Measurements from ENCODE around the gene ABCA6.
"Not testable (repeated sequence)": the region's sequence is repeated elsewhere in the genome, so short reads cannot be mapped to it uniquely, and the experiment has no call there.

The ABCA6 gene, protein sequence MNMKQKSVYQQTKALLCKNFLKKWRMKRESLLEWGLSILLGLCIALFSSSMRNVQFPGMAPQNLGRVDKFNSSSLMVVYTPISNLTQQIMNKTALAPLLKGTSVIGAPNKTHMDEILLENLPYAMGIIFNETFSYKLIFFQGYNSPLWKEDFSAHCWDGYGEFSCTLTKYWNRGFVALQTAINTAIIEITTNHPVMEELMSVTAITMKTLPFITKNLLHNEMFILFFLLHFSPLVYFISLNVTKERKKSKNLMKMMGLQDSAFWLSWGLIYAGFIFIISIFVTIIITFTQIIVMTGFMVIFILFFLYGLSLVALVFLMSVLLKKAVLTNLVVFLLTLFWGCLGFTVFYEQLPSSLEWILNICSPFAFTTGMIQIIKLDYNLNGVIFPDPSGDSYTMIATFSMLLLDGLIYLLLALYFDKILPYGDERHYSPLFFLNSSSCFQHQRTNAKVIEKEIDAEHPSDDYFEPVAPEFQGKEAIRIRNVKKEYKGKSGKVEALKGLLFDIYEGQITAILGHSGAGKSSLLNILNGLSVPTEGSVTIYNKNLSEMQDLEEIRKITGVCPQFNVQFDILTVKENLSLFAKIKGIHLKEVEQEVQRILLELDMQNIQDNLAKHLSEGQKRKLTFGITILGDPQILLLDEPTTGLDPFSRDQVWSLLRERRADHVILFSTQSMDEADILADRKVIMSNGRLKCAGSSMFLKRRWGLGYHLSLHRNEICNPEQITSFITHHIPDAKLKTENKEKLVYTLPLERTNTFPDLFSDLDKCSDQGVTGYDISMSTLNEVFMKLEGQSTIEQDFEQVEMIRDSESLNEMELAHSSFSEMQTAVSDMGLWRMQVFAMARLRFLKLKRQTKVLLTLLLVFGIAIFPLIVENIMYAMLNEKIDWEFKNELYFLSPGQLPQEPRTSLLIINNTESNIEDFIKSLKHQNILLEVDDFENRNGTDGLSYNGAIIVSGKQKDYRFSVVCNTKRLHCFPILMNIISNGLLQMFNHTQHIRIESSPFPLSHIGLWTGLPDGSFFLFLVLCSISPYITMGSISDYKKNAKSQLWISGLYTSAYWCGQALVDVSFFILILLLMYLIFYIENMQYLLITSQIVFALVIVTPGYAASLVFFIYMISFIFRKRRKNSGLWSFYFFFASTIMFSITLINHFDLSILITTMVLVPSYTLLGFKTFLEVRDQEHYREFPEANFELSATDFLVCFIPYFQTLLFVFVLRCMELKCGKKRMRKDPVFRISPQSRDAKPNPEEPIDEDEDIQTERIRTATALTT (N-terminal part only)

DNA sequence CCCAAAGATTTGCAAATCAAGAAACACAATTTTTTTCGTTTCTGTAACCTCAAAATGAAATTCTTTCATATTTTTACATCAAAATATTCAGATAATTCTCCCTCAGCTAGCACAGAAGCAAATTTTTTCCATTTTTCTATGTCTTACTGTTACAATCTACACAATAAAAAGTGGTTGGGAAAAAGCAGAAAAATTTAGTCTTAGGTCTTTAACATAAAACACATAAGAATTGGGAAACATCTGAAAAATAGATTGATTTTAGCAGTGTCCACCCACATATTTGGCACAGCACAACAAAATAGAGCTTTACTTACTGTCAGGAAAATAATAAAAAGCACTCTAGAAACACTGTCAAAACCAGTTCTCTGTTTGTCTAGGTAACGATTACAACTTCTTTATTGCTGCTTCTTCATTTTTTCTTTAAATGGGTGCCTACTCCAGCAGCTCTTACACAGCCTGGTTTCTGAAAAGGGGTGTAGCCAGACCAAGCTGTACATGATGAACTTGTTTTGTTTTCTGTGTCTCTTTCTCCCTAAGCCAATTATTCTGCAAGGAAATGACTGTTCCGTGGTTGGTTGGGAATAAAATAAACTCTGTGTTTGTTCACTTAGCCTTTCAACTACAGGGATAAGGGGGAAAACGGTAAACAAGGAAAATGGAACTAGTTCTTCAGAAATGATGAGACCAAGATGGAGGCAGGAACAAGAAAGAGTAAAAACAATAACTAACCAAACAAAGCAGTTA is at the start of gene ABCA6:
Gene ABCA6, minus strand, starts transcription at position 465 of the 744 bp plus-strand sequence. CDS start 1,192 bp downstream, outside the sequence.
- DNase-seq: no peak

DNA sequence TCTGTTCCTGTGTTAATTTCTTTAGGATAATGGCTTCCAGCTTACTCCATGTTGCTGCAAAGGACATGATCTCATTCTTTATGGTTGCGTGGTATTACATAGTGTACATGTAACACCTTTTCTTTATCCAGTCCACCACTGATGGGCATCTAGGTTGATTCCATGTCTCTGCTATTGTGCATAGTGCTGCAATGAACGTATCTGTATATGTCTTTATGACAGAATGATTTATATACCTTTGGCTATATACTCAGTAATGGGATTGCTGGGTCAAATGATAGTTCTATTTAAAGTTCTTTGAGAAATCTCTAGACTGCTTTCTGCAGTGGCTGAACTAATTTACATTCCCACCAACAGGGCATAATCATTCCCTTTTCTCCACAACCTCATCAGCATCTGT is 47.1 kb upstream of the ABCA6 start:
- DNase-seq: no peak

DNA sequence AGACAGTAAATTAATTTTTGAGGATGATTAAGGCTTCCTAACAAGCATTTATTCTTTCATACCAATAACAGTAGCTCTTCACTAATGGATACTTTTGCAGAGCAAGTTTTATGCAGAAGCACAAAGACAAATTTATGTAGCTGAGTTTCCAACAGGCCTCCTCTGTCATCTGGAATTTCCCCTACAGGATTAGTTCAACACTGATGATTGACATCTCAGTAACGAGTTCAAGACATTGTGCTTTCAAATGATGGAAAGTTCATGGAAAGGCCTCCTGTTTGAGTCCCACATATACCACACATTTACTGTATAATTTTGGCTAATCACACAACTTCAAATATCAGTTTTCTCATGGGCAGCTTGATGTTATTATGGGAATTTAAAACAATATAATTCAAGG is 46.4 kb upstream of the ABCA6 start:
- no peak for DNase-seq

DNA sequence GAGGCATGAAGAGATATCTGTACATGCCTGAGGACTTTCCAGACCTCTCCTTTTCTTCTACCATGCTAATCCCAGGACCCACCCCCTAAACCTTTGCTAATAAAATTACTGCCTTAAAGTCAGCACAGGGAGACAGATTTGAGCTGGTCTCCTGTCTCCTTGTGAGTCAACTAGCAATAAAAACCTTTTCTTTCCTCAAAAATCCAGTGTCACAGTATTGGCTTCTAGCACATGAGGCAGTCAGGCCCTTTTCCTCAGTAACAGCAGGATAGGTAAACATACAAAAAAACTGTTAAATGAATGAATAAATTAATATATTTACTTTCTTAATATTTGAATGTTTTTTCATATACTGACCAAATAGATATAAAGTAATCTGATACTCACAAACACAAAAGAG is 45.6 kb upstream of the ABCA6 start:
- DNase-seq: no peak

DNA sequence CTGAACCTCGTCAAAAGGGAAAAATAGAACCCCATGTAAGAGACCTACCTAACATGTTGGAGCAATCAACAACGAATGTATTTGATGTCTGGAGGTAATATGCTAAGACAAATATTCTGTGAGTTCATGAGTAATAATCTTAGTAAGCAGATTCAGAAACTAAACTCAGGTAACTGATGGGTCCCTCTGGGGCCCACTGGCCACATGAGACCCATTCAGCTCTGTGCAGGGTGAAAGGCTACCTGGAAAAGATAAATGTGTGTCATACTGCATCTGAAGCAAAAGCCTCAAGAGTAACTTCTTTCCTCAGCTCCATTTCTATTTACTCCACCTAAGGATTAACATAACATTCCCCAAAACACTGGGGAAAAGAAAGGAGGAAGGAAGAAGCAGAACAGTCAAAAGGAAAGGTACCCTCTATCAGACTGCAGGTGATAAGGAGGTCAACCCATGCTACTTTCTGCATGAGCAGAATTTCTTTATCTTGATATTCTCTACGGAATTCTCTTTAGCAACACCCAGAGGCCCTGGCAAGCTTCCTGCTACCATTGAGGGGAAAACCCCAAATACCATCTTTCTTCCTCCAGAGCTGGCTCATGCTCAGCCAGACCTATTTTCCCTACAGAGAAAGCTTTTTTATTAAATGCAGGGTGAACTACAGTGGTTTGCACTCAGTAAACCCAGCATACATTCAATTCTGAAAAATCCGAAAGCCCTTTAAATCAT is 37.7 kb upstream of the ABCA6 start:
- no peak for DNase-seq

DNA sequence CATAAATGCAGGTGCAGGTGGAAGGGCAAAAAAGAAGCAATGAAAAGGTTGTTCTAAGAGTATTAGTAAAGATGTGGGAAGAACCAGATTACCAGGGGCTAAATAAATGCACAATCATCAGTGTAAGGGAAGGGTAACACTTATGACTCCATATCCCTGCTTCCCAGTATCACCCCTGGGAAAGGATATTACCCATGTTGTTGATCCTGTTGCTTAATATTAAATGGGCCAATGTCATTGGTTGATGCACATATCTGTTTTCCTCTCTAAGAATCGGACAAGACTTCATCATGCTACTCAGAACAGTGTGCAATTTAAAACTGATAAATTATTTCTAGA is 34.7 kb upstream of the ABCA6 start:
- no peak for DNase-seq

DNA sequence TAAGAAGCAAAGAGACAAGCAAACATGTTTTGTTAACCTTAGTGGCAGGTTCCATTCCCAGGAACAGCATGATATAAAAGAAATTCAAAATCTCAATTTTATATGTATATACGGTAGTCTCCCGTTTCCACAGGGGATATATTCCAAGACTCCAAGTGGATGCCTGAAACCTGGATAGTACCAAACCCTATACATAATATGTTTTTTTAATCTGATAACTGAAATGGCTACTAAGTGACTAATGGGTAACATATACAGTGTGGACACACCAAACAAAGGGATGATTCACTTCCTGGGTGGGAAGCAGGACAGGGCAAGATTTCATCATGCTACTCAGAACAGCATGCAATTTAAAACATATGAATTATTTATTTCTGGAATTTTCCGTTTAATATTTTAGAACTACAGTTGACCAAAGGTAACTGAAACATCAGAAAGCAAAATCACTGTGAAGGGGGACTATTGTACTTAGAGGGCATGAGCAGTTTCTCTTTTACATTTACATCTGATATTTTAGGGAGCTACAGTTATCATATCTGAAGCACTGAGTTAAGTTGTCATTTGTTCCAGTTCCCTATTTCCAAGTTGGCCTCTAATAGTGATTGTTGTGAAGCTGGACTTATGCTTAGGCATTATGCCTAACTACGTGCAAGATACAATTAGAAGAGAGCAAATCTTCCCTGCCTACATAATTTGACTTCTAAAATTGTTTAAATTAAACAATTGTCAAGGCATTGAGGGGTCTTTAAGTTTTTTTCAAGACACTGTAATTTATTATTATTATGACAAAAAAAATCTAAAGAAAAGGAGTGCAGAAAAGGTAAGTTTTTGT is 34.1 kb upstream of the ABCA6 start:
- peak in 1 of 2 donors; percentile 31 for DNase-seq

DNA sequence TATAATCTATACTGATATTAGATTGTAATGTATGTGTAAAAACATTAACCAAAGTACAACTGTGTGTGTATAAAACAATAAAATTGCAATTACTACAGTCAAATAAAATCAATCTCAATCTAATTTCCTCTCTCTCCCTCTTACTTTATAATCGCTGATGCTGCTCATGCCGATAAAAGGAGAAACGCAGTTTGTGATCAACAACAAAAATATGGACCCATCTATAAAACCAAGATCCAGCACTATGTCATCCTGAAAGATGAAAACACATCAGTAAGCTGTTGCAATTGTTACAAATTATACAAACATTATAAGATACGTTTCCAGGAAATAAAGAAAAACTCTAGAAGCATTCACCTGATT is 33.5 kb upstream of the ABCA6 start:
- no peak for DNase-seq

DNA sequence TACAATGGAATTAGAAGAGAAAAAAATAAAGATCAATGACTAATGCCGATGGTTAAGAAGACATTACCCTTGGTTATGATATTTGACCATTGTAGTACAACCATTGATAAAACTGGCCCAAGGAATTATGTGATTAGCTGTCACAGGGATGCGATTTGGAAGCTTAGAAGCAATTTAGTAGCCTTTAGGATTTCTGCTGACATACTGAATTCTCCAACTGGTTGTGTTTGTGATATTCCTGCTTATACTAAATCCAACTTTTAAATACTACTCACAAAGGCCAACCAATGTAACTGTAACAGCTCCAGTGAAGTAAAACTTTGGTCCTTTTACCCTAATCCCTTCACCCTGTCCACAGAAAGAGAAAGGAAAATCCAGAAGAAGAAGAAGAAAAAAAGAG is 31.4 kb upstream of the ABCA6 start:
- DNase-seq: no peak

DNA sequence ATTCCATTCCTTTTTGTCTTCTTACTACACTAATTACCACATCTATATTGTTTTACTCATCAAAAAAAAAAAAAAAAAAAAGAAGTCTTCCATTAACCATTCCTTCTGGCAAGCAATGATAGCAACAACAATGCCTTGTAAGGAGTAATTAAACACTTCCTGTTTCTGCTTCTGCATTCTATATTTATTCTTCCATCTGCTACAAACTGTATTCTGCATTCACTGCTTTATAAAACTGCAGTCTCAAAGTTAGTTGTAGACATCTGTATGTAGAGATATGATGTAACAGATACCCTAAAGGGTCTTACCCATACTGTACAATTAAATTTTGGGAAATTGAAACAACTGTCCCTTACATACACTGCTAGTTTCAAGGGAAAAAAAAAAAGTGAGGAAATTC is 28.7 kb upstream of the ABCA6 start:
- DNase-seq: no peak

DNA sequence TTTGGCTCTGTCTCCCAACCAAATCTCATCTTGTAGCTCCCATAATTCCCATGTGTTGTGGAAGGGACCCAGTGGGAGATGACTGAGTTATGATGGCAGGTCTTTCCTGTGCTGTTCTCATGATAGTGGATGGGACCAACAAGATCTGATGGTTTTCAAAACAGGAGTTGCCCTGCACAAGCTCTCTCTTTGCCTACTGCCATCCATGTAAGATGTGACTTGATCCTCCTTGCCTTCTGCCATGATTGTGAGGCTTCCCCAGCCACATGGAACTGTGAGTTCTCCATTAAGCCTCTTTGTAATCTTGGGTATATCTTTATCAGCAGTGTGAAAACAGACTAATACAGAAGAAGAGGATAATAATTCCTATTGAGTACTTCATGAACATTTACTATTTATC is 26.9 kb upstream of the ABCA6 start:
- DNase-seq: not testable (repeated sequence)

DNA sequence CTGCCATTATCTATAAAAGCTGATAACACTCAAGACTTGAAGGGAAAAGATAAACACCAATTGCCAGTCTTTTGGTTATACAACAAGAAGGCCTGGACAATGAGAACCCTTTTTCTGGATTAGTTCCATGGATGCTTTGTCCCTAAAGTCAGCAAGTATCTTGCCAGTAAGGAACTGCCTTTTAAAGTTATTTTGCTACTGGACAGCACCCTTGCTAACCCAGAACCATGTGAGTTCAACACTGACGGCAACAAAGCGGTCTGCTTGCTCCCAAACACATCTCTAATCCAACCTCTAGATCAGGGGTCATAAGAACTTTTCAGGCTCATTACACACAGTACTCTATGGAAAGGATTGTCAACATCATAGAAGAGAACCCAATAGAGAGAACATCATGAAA is 25.3 kb upstream of the ABCA6 start:
- no peak for DNase-seq

DNA sequence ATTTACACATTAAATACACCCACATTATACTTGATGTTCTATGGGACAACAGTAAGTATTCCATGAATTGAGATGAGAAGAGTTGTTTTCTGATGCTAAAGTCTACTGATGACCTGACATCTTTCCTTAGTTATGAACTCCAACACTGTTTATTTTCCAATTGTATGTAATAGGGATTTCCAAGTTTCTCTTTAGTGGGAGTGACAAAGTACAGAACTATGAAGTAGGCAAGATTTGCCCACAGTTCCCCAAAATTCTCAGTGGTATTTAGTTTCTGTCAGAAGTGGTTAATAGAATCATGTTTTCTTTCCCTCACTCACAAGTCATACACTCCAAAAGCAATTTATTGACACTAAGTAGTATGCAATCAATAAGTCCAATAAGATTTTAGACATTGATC is 22.5 kb upstream of the ABCA6 start:
- no peak for DNase-seq

DNA sequence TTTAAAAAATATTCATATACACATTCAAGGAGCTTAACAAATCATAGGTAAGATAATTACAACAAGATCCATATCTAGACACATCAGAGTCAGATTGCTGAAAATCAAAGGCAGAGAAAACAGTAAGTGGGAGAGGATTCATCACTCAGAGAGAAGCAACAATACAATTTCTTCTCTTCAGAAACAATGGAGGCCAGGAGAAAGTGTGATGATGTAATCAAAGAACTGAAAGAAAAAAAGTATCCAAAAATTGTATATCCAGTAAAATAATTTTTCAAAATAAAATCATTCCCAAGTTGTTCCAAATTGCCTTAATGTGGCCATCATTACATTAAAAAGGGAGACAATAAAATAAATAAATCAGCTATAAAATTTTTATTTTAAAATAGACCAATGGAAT is 17.7 kb upstream of the ABCA6 start:
- DNase-seq: no peak

DNA sequence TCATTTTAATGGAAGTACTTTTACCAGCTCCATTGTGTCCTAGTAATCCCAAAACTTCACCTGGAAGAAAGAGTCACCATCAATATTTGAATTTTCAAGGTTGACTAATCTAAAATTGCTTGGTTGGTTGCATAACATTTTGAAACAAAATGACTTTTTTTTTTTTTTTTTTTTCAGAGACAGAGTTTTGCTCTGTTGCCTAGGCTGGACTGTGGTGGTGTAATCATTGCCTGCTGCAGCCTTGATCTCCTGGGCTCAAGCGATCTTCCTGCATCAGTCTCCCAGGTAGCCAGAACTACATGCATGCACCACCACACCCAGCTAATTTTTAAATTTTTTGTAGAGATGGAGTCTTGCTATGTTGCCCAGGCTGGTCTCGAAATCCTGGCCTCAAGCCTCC is 12.6 kb upstream of the ABCA6 start:
- DNase-seq: no peak

DNA sequence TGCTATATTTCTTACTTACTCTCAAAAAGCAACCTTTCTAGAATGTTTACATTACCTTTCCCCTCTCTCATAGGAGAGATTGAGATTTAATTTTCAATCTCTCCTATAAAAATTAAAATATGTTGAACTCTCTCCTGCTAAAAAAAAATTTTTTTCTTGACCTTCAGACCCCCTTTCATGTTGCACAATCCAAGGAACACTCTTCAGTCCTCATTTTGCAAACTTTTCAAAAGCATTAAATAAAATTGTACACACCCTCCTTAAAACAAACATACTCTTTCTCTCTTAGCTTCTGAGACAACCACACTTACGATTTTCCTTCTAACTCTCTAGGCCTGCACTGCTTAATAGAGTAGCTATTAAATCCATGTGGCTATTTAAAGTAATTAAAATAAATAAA is 8.6 kb upstream of the ABCA6 start:
- DNase-seq: no peak

DNA sequence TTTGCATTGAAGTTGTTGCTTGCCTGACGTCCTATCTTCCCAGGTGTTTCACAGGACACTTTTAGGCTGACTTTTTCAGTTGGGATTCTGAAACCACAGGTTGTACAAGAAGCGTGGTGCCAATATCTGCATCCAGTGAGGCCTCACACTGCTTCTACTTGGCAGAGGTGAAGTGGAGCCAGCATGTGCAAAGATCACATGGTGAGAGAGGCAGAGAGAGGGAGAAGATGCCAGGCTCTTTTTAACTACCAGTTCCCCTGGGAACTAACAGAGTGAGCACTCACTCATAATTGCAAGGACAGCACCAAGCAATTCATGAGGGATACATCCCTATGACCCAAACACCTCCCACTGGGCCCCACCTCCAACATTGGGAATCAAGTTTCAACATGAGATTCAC is 5.8 kb upstream of the ABCA6 start:
- no peak for DNase-seq

DNA sequence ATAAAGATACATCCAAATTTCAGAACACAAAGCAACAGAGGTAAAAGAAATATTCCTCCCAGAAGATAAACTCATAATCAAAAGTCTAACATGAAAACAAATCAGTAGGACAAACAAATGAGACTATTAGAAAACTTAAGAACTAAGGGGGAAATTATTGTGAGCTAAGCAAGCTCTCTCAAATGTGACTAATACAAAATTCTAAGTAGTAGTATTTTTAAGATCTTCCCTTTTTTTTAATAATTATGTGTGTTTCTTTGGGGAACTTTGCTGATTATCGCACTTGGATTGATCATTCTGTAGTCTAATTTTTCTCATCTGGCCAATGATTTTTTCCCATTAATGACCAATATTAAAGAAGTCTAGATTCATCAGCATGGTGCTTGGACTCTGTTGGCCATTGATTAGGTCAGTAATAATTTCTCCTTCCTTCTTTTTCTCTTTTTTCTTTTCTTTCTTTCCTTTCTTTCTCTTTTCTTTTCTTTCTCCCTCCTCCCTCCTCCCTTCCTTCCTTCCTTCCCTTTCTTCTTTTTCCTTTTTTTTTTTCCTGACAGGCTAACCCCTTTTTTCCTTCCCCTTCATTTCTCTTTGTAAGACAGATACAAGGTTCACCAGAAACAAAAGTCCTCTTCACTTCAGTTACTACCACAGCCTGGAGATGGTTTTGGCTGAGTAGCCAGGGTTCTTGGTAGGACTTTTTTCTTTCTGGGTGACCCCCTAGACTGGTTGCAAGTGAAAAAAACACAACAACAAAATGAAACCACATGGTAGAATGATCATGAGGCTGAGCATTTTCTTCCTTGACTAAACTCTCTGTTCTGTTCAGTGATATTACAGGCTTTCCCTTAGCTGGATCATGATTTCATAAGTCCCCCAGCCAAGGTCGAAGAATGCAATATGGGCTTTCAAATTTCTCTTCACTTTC is 2.9 kb upstream of the ABCA6 start:
- no peak for DNase-seq

DNA sequence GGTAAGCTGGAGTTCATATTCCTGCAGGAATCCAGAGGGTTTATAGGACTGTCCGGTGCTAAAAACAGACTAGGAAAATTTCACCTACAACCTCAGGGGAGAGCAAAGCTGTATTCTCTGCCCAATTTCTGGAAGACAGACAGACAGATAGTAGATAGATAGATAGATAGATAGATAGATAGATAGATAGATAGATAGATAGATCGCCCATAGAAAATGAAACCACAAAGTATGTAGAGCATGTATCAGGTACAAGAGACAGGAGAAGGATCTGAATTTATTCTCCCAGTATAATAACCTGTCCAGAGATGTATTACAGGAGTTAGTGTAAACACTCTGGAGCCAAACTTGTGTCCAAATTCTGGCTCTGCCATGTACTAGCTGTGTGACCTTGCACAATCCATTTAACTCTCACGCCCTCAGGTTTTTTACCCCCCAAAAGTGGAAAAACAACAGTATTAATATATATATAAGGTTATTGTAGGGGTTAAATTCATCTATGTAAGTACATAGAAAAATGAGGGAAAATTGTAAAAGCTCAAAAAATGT is 2.1 kb upstream of the ABCA6 start:
- no peak for DNase-seq

DNA sequence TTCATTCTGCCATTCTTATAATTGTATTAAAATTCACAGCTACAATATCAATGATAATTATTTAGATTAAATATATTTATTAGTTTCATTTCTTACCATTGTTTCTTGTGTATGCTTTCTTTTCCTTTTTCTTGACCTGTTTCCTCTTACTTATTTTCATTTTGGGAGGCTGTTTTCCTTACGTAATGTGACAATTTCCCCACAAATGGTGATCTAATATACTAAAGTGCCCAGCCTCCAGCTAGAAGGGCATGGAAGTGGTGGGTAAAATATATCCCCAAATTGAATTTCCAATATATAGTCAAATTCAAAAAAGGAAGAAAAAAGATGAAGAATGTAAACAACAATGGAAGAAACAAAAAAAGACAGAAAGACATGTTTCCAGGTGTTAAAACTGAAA is 1.5 kb upstream of the ABCA6 start:
- no peak for DNase-seq
